ENCODE data around the gene MEAK7.

- TF ChIP-seq CTCF (conservative IDR thresholded peaks at IDR 0.05 in 1 of 2, IDR thresholded peaks at IDR 0.05 in 1 of 2; ENCODE audit: low read depth in 1 of 2, low read length in 2 of 2) (no peak), EZH2 (IDR thresholded peaks at IDR 0.05; ENCODE audit: low read length, missing control alignments) (no peak)
These were observed 42.8 kb downstream of the MEAK7 start for GRCh38 chr16:84461413-84462295.

All from fibroblast of lung (primary cell).